NCI-H187 treated with DMSO at 0.1 percent for 48 hours (cell line): ENCODE data around the gene MAPK8IP3.
"Not testable (repeated sequence)": the region's sequence is repeated elsewhere in the genome, so short reads cannot be mapped to it uniquely, and the experiment has no call there.

Experiments used
- DNase-seq: peaks from one replicate; lab custom pipeline; 2025; lab: John Stamatoyannopoulos, UW

Gene MAPK8IP3

DNA sequence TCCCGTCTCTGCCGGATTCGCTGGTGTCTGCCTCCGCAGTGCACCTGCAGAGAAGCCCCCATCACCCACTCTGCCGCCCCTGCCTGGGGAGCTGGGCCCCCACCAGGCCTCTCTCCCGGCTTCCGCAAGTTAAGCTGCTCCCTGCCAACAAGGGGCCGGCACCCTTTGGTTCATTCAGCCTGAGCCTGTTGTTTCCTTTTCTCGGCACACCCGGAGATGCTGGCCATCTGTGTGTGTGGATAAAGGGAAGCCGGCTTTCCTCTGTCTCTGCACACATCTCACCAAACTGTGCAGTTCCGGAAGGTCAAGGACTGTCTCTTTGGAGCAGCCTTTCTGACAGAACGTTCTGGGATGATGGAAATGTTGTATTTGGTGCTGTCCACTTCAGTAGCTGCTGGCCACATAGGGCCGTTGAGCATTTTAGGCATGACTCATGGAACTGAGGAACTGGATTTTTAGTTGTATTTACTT is 6.8 kb downstream of the MAPK8IP3 start:
- no peak for DNase-seq

DNA sequence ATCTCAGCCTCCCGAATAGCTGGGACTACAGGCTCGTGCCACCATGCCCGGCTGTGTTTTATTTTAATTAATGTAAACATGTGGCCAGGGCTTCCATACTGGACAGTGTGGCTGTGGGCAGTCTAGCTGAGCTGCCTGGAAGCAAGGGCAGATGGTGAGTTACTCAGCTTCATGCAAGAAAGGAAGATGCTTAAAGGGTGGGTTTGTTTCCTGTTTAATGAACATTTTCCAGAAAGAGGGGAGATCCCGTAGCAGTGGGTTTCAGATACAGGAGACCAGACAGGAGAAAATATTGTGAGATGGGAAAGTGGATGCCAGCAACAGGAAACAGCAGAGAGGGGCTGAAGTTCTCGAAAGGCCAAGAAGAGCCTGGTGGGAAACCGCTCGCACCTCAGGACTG is 7.3 kb downstream of the MAPK8IP3 start:
- DNase-seq: no peak

GRCh38 chr16:1713933-1714332 is 7.9 kb downstream of the MAPK8IP3 start:
- DNase-seq: no peak

DNA sequence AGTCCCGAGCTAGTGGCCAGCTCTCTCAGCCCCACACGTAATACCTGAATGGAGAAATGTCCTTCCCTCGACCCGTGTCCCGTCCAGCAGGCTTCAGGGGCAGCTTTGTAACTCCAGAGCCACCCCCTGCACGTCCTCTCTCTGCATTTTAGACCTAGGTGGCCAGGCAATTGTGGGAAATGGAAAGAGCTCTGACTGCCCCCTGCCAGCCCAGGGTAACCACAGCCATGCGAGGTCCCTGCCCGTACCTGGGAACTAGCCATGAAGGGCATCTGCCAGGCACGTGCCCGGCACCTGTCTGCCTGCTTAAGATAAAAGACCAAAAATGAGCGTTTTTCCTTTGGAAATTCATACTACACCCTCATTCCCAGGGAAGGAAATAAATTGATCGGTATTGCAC is 9.2 kb downstream of the MAPK8IP3 start:
- no peak for DNase-seq

- DNase-seq: not testable (repeated sequence)
Measured at GRCh38 chr16:1718236-1718635, 12.2 kb downstream of the MAPK8IP3 start.

DNA sequence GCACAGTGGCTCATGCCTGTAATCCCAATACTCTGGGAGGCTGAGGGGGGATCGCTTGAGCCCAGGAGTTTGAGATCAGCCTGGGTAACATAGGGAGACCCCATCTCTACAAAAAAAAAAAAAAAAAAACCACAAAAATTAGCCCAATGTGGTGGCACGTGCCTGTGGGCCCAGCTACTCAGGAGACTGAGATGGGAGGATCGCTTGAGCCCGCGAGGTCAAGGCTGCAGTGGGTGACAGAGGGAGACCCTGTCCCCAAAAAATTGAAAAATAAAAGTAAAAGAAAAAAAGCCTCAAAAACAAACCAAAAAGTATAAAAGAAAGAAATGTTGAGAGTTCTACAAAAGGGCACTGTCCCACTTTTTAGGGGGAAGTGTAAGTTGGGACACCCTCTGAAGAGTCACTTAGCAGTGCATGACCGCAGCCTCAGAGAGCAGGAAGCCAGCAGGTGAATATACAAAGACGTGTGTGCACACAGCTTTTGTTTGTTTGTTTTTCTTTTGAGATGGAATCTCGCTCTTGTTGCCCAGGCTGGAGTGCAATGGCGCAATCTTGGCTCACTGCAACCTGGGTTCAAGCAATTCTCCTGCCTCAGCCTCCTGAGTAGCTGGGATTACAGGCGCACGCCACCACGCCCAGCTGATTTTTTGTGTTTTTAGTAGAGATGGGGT is 13.7 kb downstream of the MAPK8IP3 start:
- not testable (repeated sequence) for DNase-seq

DNA sequence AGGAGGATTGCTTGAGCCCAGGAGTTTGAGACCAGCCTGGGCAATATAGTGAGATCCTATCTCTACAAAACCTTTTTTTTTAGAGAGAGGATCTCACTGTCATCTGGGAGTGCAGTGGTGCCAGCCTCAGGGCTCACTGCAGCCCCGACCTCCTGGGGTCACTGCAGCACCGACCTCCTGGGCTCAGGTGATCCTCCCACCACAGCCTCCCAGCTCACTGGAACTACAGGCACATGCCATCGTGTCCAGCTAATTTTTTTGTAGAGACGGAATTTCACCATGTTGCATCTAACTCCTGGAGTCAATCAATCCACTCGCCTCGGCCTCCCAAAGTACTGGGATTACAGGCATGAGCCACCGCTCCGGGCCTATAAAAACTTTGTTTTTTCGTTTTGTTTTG is 15.4 kb downstream of the MAPK8IP3 start:
- no peak for DNase-seq

DNA sequence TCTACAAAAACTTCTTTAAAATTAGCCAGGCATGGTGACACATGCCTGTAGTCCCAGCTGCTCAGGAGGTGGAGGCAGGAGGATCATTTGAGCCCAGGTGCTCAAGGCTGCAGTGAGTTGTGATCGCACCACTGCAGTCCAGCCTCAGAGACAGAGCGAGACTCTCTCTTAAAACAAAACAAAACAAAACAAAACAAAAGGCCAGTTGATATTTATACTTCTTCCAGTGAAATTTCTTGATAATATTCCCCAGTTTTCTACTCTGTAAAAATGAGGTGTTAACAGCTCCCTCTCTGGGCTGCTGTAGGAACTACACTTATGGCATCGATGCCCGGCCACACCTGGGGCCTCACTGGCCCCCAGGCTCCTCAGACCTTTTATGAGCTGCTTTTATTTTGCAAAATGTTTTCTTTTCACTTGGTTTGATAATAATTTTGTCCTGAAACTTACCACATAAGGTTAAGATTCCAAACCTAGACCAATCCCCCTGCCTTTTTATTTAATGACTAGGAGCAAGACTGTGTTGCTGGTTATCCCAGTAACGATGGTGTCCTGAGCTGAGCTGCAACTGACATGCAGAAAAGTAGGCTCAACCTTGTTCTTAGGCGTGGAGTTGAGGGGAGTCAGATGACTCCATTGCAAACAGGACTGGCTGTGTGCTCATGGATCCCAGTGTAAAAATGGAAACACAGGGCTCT is 17.6 kb downstream of the MAPK8IP3 start:
- no peak for DNase-seq

GRCh38 chr16:1724491-1724890 is 18.5 kb downstream of the MAPK8IP3 start:
- no peak for DNase-seq

GRCh38 chr16:1726661-1727502 is 20.9 kb downstream of the MAPK8IP3 start:
- no peak for DNase-seq

DNA sequence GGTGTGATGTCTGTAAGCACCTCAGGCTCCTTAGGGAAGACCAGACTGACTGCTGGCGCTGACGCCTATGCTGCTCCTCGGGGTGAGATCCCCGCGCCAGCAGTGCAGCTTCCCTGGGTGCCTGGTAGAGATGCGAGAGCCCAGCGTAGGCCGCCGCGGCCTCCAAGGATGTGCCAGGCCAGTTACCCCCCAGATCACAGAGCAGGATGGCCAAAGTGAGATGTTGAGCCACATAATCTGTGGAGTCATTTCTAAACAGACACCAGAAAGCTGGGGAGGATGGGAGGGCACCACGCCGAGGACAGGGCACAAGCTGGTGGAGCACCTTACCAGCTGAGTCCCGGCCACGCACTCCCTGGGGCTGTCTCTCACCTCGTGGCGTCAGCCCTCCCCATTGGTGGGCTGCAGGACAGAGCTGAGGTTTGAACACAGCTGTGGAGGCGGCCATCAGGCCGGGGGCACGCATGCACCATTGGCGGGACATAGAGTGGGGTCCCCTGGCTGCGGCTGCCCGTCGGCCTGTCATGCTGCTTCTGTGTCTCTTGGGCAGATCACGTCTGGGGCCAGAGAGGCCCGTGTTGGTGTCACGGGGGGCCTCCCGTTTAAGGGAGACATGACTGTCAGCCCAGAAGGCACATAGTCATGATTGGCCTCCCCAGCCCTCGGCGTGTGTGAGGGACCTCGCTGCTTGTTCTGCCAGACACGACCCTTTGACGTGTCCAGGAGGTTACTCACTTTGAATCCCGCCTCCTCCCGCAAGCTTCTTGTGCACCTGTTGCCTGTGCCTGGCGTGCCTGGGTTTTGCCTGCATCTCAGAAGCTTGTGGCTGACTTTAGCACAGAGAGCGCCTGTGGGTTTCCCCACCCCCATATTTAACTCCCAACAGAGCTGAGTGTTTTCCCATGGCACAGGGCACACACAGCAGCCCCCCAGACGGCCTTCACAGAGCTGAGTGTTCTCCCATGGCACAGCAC is 21.9 kb downstream of the MAPK8IP3 start:
- no peak for DNase-seq

GRCh38 chr16:1729026-1729425 is 23.0 kb downstream of the MAPK8IP3 start:
- no peak for DNase-seq

DNA sequence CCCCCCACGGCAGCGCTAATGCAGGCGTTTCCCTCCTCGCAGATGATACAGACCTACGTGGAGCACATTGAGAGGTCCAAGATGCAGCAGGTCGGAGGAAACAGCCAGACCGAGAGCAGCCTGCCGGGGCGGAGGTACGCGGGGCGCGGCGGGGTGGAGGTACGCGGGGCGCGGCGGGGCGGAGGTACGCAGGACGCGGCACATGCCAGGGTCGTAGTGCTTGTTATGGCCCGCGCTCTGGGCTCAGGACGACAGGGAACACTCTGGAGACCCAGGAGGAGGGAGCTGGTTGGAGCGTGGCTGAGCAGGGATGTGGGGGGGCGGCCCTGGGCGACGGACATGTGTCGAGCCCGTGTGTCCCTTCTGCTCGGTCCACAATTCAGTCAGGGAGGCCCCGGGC is 23.4 kb downstream of the MAPK8IP3 start:
- DNase-seq: no peak

GRCh38 chr16:1731073-1731472 is 25.1 kb downstream of the MAPK8IP3 start:
- DNase-seq: no peak

- DNase-seq: no peak
Measured at GRCh38 chr16:1731603-1732002, 25.6 kb downstream of the MAPK8IP3 start.

GRCh38 chr16:1732071-1732470 is 26.1 kb downstream of the MAPK8IP3 start:
- DNase-seq: no peak

DNA sequence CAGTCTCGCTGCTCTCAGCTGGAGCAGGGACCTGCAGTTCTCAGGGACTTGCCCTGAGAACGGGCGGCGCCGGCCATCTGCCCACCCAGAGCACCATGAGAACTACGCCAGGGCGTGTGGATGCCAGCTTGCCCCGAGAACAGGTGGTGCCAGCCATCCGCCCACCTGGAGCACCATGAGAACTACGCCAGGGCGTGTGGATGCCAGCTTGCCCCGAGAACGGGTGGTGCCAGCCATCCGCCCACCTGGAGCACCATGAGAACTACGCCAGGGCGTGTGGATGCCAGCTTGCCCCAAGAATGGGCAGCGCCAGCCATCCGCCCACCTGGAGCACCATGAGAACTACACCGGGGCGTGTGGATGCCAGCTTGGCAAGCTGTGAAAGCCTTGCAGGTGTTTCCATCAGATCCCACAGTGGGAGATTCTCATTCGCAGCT is 26.6 kb downstream of the MAPK8IP3 start:
- DNase-seq: not testable (repeated sequence)

DNA sequence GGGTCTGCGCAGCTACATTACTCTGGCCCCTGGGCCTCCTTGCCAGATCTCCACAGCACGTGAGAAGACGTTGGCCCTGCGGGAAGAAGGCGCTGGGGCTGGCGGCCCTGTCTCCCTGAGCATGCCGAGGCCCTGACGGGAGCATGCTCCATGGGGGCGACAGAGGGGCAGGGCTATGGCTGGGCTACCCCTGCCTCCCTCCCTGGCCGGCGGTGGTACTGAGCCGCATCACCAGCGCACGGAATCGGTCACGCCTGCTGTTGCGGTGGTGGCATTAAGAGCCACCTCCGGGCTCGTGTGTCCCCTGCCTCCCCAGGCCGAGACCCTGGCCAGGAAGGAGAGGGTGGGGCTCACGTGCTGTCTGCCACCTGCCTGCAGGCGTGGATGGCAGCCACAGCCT is 28.1 kb downstream of the MAPK8IP3 start:
- no peak for DNase-seq

- DNase-seq: no peak
Measured at GRCh38 chr16:1734816-1735215, 28.8 kb downstream of the MAPK8IP3 start.

- DNase-seq: no peak
Measured at GRCh38 chr16:1740234-1740633, 34.2 kb downstream of the MAPK8IP3 start.

GRCh38 chr16:1740781-1741490 is 34.9 kb downstream of the MAPK8IP3 start:
- no peak for DNase-seq
